ENCODE data around the gene HSD3B1.

GRCh38 chr1:119463569-119463968, 43.4 kb upstream of the HSD3B1 start:
- TF ChIP-seq REST (IDR thresholded peaks at IDR 0.05; ENCODE audit: low read depth, low read length) (no peak), RAD21 (IDR thresholded peaks at IDR 0.05; ENCODE audit: low read length) (no peak), RCOR1 (IDR thresholded peaks at IDR 0.05; ENCODE audit: low read length) (no peak), YY1 (IDR thresholded peaks at IDR 0.05; ENCODE audit: low read depth) (no peak)
